ENCODE measurements around the gene PLK1. TPM values are rescaled to one million over a fixed set of nuclear protein-coding genes. Genes with fewer than 3 reads are reported as not detected.

Gene PLK1
- total and polyA plus RNA-seq, 2 of the 13 experiments (the other 11 are each of a cell fraction or from before 2014, with no cell fraction given), result 71.5 to 76.3 TPM

DNA sequence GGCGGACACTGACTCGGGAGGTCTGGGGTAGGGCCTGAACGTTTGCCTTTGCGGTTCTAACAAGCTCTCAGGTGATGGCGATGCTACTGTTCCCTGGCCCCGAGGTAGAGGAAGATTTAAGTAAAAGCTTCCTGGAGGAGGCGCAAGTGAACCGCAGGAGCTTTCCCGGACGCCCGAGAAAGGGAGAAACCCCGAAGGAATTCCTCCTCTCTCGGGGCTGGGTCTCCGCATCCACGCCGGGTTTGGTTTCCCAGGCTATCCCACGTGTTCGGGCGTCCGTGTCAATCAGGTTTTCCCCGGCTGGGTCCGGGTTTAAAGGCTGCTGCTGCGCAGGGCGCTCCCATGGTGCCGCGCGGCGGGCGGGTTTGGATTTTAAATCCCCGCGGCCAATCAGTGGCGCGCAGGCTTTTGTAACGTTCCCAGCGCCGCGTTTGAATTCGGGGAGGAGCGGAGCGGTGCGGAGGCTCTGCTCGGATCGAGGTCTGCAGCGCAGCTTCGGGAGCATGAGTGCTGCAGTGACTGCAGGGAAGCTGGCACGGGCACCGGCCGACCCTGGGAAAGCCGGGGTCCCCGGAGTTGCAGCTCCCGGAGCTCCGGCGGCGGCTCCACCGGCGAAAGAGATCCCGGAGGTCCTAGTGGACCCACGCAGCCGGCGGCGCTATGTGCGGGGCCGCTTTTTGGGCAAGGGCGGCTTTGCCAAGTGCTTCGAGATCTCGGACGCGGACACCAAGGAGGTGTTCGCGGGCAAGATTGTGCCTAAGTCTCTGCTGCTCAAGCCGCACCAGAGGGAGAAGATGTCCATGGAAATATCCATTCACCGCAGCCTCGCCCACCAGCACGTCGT, at the start of gene PLK1 (continued):
- TF ChIP-seq FOXA1 (IDR thresholded peaks at IDR 0.05) (no peak), FOXA1 (CRISPR knock-in tag; IDR thresholded peaks at IDR 0.05) (peak; percentile 15; the same call in 1 of the 2 replicates), KLF6 (CRISPR knock-in tag; IDR thresholded peaks at IDR 0.05) (peak; percentile 92; the same call in 1 of the 2 replicates), CBX2 (IDR thresholded peaks at IDR 0.05; ENCODE audit: low read depth, low read length) (no peak), CBX2 (CRISPR knock-in tag; IDR thresholded peaks at IDR 0.05; ENCODE audit: low read depth) (peak; percentile 100), FOXC1 (CRISPR knock-in tag; IDR thresholded peaks at IDR 0.05; ENCODE audit: borderline replicate concordance) (peak; percentile 40; the same call in 1 of the 2 replicates), ZNF136 (CRISPR knock-in tag; IDR thresholded peaks at IDR 0.05; ENCODE audit: low read depth) (peak; percentile 26; the same call in 1 of the 2 replicates), FOXK1 (CRISPR knock-in tag; IDR thresholded peaks at IDR 0.05; ENCODE audit: borderline replicate concordance, low read depth) (peak; percentile 90; the same call in 1 of the 2 replicates), CHD4 (IDR thresholded peaks at IDR 0.05; ENCODE audit: borderline replicate concordance, low read length) (no peak; the same call in 1 of the 2 replicates), YEATS2 (CRISPR knock-in tag; IDR thresholded peaks at IDR 0.05; ENCODE audit: borderline replicate concordance) (peak; percentile 75; the same call in 1 of the 2 replicates), BORCS8-MEF2B (CRISPR knock-in tag; IDR thresholded peaks at IDR 0.05) (peak; percentile 100), ZNF260 (CRISPR knock-in tag; IDR thresholded peaks at IDR 0.05; ENCODE audit: borderline replicate concordance, low read depth) (no peak)
- TF ChIP-seq, protein P1, sequence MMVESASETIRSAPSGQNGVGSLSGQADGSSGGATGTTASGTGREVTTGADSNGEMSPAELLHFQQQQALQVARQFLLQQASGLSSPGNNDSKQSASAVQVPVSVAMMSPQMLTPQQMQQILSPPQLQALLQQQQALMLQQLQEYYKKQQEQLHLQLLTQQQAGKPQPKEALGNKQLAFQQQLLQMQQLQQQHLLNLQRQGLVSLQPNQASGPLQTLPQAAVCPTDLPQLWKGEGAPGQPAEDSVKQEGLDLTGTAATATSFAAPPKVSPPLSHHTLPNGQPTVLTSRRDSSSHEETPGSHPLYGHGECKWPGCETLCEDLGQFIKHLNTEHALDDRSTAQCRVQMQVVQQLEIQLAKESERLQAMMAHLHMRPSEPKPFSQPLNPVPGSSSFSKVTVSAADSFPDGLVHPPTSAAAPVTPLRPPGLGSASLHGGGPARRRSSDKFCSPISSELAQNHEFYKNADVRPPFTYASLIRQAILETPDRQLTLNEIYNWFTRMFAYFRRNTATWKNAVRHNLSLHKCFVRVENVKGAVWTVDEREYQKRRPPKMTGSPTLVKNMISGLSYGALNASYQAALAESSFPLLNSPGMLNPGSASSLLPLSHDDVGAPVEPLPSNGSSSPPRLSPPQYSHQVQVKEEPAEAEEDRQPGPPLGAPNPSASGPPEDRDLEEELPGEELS (CRISPR knock-in tag; IDR thresholded peaks at IDR 0.05), result peak; percentile 67
- TF ChIP-seq, protein P2, sequence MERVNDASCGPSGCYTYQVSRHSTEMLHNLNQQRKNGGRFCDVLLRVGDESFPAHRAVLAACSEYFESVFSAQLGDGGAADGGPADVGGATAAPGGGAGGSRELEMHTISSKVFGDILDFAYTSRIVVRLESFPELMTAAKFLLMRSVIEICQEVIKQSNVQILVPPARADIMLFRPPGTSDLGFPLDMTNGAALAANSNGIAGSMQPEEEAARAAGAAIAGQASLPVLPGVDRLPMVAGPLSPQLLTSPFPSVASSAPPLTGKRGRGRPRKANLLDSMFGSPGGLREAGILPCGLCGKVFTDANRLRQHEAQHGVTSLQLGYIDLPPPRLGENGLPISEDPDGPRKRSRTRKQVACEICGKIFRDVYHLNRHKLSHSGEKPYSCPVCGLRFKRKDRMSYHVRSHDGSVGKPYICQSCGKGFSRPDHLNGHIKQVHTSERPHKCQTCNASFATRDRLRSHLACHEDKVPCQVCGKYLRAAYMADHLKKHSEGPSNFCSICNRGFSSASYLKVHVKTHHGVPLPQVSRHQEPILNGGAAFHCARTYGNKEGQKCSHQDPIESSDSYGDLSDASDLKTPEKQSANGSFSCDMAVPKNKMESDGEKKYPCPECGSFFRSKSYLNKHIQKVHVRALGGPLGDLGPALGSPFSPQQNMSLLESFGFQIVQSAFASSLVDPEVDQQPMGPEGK (CRISPR knock-in tag; IDR thresholded peaks at IDR 0.05), result 0 out of 2 replicates have a peak, but pooled peaks have one; percentile 20
- TF ChIP-seq, protein P3, sequence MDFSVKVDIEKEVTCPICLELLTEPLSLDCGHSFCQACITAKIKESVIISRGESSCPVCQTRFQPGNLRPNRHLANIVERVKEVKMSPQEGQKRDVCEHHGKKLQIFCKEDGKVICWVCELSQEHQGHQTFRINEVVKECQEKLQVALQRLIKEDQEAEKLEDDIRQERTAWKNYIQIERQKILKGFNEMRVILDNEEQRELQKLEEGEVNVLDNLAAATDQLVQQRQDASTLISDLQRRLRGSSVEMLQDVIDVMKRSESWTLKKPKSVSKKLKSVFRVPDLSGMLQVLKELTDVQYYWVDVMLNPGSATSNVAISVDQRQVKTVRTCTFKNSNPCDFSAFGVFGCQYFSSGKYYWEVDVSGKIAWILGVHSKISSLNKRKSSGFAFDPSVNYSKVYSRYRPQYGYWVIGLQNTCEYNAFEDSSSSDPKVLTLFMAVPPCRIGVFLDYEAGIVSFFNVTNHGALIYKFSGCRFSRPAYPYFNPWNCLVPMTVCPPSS (IDR thresholded peaks at IDR 0.05), result no peak
- TF ChIP-seq, protein P4, sequence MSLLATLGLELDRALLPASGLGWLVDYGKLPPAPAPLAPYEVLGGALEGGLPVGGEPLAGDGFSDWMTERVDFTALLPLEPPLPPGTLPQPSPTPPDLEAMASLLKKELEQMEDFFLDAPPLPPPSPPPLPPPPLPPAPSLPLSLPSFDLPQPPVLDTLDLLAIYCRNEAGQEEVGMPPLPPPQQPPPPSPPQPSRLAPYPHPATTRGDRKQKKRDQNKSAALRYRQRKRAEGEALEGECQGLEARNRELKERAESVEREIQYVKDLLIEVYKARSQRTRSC (CRISPR knock-in tag; IDR thresholded peaks at IDR 0.05; ENCODE audit: low read depth), result no peak
- TF ChIP-seq, protein P5, sequence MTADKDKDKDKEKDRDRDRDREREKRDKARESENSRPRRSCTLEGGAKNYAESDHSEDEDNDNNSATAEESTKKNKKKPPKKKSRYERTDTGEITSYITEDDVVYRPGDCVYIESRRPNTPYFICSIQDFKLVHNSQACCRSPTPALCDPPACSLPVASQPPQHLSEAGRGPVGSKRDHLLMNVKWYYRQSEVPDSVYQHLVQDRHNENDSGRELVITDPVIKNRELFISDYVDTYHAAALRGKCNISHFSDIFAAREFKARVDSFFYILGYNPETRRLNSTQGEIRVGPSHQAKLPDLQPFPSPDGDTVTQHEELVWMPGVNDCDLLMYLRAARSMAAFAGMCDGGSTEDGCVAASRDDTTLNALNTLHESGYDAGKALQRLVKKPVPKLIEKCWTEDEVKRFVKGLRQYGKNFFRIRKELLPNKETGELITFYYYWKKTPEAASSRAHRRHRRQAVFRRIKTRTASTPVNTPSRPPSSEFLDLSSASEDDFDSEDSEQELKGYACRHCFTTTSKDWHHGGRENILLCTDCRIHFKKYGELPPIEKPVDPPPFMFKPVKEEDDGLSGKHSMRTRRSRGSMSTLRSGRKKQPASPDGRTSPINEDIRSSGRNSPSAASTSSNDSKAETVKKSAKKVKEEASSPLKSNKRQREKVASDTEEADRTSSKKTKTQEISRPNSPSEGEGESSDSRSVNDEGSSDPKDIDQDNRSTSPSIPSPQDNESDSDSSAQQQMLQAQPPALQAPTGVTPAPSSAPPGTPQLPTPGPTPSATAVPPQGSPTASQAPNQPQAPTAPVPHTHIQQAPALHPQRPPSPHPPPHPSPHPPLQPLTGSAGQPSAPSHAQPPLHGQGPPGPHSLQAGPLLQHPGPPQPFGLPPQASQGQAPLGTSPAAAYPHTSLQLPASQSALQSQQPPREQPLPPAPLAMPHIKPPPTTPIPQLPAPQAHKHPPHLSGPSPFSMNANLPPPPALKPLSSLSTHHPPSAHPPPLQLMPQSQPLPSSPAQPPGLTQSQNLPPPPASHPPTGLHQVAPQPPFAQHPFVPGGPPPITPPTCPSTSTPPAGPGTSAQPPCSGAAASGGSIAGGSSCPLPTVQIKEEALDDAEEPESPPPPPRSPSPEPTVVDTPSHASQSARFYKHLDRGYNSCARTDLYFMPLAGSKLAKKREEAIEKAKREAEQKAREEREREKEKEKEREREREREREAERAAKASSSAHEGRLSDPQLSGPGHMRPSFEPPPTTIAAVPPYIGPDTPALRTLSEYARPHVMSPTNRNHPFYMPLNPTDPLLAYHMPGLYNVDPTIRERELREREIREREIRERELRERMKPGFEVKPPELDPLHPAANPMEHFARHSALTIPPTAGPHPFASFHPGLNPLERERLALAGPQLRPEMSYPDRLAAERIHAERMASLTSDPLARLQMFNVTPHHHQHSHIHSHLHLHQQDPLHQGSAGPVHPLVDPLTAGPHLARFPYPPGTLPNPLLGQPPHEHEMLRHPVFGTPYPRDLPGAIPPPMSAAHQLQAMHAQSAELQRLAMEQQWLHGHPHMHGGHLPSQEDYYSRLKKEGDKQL (CRISPR knock-in tag; IDR thresholded peaks at IDR 0.05; ENCODE audit: low read depth), result 0 out of 2 replicates have a peak, but pooled peaks have one; percentile 27

Measured in HepG2 (cell line).